Measurements from ENCODE around the gene AADACL3. TPM values are rescaled to one million over a fixed set of nuclear protein-coding genes. Genes with fewer than 3 reads are reported as not detected.

The AADACL3 gene
- total RNA-seq, 1 experiment from 2014 or later = not detected

- H3K27me3 Mint-ChIP-seq (ENCODE audit: insufficient read depth, unreplicated experiment) = peaks cover 62% of the 10 kb centered on the region
- H3K4me1 Mint-ChIP-seq (ENCODE audit: insufficient read depth, unreplicated experiment) = no peaks in the 10 kb centered on the region
- H3K4me3 Mint-ChIP-seq (ENCODE audit: unreplicated experiment) = no peak overlapping the region
- POLR2A ChIA-PET = no interaction called here
- no peaks in the 10 kb centered on the region for H3K9me3 Mint-ChIP-seq (ENCODE audit: unreplicated experiment)
- no peak overlapping the region for H3K27ac Mint-ChIP-seq (ENCODE audit: low read depth, unreplicated experiment)
- no peaks in the 10 kb centered on the region for H3K36me3 Mint-ChIP-seq (ENCODE audit: insufficient read depth, unreplicated experiment)
- BruUV-seq (replicated peaks) = no TSS peak
- intact Hi-C loops (cut with micrococcal nuclease) = no loop called here
- DNase-seq (ENCODE audit: unreplicated experiment) = no peak
- no peak for TF ChIP-seq CTCF (IDR thresholded peaks at IDR 0.05; ENCODE audit: unreplicated experiment)
- CTCF ChIA-PET = interaction anchor here (1.1 kb wide), 1 partner anchor 11 kb away, joined by 4 read pairs; no protein-coding TSS in a partner anchor
Measured at GRCh38 chr1:12775443-12775842, 59.5 kb downstream of the AADACL3 start.

GRCh38 chr1:12776801-12777557 is 61.1 kb downstream of the AADACL3 start:
- no peak for TF ChIP-seq CTCF (IDR thresholded peaks at IDR 0.05; ENCODE audit: unreplicated experiment)
- DNase-seq (ENCODE audit: unreplicated experiment) = no peak
- peaks cover 46% of the 10 kb centered on the region for H3K27me3 Mint-ChIP-seq (ENCODE audit: insufficient read depth, unreplicated experiment)
- H3K27ac Mint-ChIP-seq (ENCODE audit: low read depth, unreplicated experiment) = no peak overlapping the region
- ChIA-PET POLR2A (no interaction called here), CTCF (no interaction called here)
- BruUV-seq (replicated peaks) = no TSS peak
- intact Hi-C loops (cut with micrococcal nuclease) = no loop called here
- no peaks in the 10 kb centered on the region for H3K36me3 Mint-ChIP-seq (ENCODE audit: insufficient read depth, unreplicated experiment)
- no peak overlapping the region for H3K4me3 Mint-ChIP-seq (ENCODE audit: unreplicated experiment)
- no peaks in the 10 kb centered on the region for H3K9me3 Mint-ChIP-seq (ENCODE audit: unreplicated experiment)
- H3K4me1 Mint-ChIP-seq (ENCODE audit: insufficient read depth, unreplicated experiment) = no peaks in the 10 kb centered on the region

Other genes with a start within 250 kb of the AADACL3 start
- 1.4 and 1.5 TPM in 2 replicates for gene DHRS3, start 97.9 kb upstream of the AADACL3 start, total RNA-seq (2022)
- gene AADACL4, start 72.0 kb upstream of the AADACL3 start, total RNA-seq (2022) = not detected in 2 replicates
- not detected in 2 replicates for gene CFAP107, start 30.1 kb downstream of the AADACL3 start, total RNA-seq (2022)
- not detected in 2 replicates for gene PRAMEF12, start 57.6 kb downstream of the AADACL3 start, total RNA-seq (2022)
- not detected in 2 replicates for gene PRAMEF1, start 75.3 kb downstream of the AADACL3 start, total RNA-seq (2022)
- gene PRAMEF11, start 115.3 kb downstream of the AADACL3 start, total RNA-seq (2022) = not detected in 2 replicates
- not detected in 2 replicates for gene HNRNPCL1, start 132.6 kb downstream of the AADACL3 start, total RNA-seq (2022)
- not detected in 2 replicates for gene PRAMEF2, start 141.0 kb downstream of the AADACL3 start, total RNA-seq (2022)
- gene PRAMEF4, start 170.1 kb downstream of the AADACL3 start, total RNA-seq (2022) = not detected in 2 replicates
- gene PRAMEF10, start 182.2 kb downstream of the AADACL3 start, total RNA-seq (2022) = not detected in 2 replicates
- not detected in 2 replicates for gene PRAMEF7, start 200.5 kb downstream of the AADACL3 start, total RNA-seq (2022)
- gene PRAMEF6, start 231.5 kb downstream of the AADACL3 start, total RNA-seq (2022) = not detected in 2 replicates

Measured in MCF 10A (cell line).